HG02610 (cell line): ENCODE measurements around the gene MT1E.
"Not testable (repeated sequence)": the region's sequence is repeated elsewhere in the genome, so short reads cannot be mapped to it uniquely, and the experiment has no call there.

Source experiments
- ATAC-seq: cut with Tn5 transposase; IDR thresholded peaks from one replicate; pipeline ENCODE4 v1.9.1; 2021; ENCODE audit warnings: mild to moderate bottlenecking, moderate library complexity; ENCODE audit not compliant: unreplicated experiment

The MT1E gene

GRCh38 chr16:56643080-56643778, 17.6 kb downstream of the MT1E start:
- peak; percentile 61 for ATAC-seq

DNA sequence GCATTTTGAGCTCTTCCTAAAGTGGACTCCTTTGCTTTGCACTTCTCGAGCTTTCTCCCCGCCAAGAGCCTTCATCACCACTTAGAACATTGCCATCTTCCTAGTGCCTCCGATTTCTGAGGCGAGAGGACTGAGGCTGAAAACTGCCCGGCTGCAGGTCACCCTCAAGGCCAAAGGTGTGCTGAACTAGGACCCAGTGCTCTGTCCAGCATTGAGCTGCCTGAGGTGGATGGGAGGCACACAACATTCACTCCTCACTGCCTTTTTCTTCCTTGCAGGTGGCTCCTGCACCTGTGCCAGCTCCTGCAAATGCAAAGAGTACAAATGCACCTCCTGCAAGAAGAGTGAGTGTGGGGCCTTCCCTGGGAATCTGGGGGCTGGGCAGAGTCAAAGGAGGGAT, 18.3 kb downstream of the MT1E start:
- ATAC-seq = no peak

DNA sequence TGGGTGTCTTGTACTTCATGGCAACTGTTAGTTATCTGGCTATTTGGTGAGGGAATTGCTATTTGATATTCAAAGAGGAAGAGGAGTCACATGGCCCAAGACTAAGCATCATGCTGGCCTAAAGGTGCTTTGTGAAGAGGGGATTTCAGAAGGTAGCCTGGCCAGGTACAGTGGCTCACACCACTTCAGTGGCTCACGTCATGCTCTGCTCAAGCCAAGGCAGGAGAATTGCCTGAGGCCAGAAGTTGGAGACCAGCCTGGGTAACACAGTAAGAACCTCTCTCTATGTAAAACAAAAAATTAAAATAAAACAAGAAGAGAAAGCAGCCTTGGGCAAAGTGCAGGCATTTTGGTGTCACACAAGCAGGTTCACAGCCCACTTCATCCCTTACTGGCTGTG, 19.7 kb downstream of the MT1E start:
- ATAC-seq = no peak

GRCh38 chr16:56645838-56646237, 20.3 kb downstream of the MT1E start:
- no peak for ATAC-seq

DNA sequence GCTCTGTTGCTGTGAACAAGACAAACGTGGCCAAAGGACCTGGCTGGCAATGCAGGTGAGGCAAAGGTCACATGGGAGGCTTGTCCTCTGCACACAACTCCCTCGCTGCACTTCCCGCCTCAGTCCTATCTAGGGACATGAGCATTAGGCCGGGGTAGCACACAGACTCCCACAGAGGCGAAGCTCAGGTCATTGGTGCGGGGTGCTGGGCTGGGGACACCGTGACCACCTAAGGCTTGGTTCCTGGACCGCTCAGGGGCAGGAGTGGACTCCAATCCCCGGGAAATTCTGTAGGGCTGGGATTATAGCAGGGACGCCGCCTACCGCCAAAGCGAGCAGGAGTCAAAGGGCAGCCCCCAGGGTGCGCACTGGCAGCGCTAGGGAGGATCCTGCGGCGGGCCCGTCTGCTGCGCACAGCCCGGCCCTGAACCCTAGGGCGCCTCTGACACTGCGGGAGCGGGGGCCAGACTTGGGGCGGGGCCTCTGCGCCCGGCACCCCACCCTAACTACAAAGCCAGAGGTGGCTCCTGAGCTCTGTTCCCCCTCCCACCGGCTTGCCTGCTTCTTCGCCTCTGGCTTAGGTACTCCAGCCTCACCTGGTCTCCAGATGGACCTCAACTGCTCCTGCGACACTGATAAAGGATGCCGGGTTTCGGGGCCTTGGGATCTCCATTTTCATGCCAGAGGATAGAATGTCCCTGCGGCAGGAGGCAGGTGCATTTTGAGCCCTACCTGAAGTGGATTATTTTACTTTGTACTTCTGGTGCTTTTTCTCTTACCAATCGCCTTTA, 22.3 kb downstream of the MT1E start:
- no peak for ATAC-seq

DNA sequence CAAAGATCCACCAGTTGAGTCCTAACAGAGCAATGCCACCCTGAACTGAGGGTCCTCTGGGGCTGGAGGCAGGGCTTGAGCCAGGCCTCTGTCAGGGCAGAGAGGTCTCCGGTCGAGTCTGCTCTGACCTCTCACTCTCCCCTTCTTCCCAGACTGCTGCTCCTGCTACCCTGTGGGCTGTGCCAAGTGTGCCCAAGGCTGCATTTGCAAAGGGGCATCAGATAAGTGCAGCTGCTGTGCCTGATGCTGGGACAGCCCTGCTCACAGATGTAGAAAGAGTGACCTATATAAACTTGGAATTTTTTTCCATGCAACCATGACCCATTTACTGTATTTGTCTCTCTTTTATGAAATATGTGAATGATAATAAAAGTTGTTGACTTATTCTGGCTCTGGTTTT, 23.7 kb downstream of the MT1E start:
- no peak for ATAC-seq

DNA sequence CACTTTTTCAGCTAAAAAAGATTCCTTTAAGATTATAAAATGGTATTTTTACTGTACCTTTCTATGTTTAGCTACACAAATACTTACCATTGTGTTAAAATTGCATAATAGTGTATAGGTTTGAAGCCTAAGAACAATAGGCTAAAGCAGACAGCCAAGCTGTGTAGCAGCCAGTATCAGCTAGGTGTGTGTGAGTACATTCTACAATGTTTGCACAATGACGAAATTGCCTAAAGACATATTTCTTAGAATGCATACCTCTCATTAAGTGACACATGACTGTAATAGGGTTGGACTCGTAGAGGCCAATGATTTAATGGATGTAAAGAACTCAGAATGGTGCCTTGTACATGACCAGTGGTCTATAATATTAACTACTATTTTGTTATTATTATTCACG, 24.2 kb downstream of the MT1E start:
- no peak for ATAC-seq

DNA sequence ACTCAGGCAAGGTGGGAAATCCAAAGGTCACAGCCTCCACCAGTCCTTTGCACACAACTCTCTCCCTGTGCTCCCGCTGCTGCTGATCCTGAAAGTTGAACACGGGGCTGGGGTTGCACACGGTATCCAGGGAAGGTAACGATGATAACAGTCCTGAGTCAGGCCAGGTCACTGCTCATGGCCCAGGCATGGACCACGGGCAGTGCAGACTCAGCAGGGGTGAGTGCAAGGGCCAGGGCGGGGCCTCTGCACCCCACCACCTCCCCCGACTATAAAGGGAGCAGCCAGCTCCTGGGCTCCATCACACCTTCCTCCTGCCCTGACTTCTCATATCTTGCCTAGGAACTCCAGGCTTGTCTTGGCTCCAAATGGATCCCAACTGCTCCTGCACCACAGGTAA, 26.0 kb downstream of the MT1E start, which contains the start of gene MT1B:
Gene MT1B, plus strand, starts transcription at position 301 of the 400 bp plus-strand sequence. Its CDS starts 68 bp downstream, at position 369.
- ATAC-seq = no peak

DNA sequence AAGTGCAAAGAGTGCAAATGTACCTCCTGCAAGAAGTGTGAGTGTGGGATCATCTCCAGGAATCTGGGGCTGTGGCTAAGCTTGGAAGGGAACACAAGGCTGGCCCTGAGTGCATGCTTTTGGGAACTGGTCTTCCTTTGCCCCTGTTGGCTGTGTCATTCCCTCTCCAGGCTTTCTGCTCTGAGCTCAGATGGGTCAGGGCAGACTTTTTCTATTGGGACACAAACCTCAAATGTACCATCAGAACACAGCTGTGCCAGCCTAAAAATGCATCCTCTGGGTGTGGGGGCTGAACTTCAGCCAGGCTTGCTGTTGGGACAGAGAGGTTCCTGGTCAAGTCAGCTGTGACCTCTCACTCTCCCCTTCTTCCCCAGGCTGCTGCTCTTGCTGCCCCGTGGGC, 27.0 kb downstream of the MT1E start:
- no peak for ATAC-seq

DNA sequence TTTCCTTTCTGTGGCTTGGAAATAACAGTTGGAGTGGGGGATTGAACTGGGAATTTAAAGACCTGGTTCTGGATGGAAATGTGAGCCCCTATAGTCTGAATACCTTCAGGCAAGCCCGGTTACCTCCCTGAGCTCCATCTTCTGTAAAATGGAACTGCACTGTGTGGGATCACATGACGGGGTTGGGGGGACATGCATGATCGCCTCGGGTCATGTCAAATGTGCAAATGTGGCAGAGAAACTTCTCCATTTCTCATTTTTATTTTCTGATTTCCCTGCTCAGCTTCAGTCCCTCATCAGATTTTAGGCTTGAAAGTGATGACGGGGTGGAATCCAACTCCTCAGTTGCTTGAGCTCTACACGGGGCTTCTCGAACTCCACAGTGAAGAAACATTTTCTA, 27.6 kb downstream of the MT1E start:
- no peak for ATAC-seq

GRCh38 chr16:56657555-56658326, 32.2 kb downstream of the MT1E start, which contains the start of gene MT1F:
MT1F (plus strand) TSS chr16:56657959; CDS start chr16:56658059, 100 bp downstream.
- no peak for ATAC-seq

DNA sequence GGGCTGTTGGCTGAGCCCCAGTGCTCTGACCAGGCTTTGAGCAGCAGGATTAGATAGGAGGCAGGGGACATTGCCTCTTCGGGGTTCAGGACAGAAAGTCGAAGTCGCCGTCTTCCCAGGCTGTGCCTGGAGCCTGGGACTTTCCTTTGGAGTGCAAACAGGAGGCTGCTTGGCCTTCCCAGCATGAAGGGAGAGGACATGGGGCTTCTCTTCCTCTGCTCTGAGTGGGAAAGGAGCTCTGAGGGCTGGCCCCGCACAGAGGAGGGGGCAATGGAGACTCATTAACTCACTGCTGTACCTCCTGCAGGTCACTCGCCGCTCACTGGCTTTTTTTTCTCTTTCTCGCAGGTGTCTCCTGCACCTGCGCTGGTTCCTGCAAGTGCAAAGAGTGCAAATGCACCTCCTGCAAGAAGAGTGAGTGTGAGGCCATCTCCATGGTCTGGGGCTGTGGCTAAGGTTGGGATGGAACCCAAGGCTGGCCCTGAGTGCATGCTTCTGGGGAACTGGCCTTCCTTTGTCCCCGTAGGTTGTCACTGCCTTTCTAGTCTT, 32.8 kb downstream of the MT1E start:
- ATAC-seq = no peak

DNA sequence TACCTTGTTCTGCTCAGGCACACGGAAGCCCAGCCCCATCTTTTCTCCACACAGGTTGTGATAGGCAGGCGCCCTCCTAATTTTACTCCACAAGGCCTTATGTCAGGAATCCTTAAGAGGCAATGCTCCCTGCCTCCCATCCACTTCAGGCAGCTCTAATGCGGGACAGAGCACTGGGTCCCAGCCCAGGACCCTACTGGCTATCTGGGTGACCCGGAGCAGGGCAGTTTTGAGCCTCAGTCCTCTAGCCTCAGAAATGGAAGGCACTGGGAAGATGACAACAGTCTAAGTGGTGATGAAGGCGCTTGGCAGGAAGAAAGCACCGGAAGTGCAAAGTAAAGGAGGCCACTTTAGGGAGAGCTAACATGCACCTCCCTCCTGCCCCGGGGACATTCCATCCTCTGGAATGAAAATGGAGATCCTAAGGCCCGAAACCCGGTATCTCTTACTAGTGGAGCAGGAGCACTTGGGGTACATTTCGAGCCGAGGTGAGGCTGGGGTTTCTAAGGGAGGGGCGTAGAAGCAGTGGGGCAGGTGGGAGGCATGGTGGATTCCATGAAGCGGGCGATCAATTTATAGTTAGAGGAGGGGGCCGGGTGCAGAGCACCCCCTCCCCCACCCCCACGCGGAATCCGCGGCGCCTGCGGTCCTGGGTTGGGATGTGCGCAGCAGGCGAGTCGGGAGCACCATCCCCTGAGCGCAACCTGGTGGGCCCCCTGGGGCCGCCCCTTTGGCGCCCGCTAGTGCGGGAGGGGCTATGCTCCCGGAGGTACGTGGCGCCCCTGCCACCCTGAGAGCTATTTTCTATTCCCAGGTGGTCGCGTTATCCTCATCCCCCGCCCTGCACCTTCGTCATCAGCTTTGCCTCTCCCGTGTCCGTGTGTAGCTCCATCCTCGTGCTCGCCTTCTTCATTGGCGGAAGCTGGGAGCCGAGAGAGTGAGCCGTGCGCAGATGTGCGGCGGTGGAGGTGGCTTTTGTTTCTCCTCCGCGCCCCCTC, 37.1 kb downstream of the MT1E start:
- no peak for ATAC-seq

DNA sequence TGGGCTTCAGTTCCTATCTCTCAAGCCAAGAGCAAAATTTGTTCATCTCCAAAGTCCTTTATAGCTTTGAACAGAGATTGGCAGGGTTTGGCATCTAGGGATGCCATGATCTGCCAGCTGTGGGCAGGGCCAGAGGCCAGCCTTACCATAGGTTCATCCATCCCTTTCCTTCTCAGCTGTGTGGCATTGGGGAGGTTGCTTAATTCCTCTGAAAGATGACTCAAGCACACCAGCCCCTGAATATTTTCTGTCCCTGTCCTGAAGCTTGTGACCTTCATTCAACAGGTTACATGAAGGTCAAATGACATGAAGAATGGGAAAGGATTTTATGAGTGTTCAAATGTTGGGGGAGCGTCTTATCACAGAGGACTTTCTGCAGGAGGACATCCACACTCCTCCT, 38.9 kb downstream of the MT1E start:
- no peak for ATAC-seq

DNA sequence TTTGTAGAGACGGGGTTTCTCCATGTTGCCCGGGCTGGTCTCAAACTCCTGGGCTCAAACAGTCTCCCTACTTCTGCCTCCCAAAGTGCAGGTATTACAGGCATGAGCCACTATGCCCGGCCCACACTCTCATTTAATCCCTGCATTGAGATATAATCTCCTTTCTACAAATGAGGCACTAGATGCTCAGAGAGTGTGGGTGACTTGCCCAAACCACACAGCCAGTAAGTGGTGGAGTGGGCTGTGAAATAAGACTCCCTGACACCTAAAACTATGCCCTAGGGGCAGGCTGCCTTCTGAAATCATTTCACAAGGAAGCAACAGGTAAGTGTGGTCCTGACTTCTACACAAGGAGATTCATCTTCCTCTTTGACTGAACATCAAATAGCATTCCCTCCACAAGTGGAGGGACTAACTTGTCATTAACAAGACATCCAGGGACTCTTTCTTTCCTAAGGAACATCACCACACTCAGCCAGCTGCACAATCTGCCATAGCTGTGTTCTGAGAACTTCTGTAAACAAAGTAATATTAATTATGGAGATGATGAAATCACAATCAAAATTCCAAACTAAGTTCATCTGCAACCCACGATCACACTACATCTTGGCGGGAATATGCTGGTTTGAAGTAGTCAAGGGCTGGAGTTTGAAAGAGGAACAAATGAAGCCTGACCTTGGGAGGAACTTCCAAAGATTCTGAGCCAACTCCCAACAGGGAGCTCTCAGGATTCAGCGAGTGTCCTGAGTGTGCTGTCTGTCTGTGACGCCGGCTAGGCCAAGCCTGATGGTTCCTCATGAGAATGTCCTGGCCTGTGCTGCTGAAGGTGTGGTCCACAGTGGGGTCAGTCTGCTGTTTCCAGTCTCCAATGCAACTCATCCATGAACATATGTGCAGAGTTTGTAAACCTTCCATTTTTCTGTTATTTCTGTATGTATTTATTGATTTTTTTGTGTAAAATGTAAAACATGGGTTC, 40.0 kb downstream of the MT1E start:
- ATAC-seq = not testable (repeated sequence)

- no peak for ATAC-seq
Measured at GRCh38 chr16:56667581-56668571, 42.3 kb downstream of the MT1E start, which contains the start of gene MT1G. MT1G (minus strand) TSS chr16:56668065; CDS start chr16:56667993, 72 bp downstream.

GRCh38 chr16:56669005-56669839, 43.6 kb downstream of the MT1E start, which contains the start of gene MT1H:
MT1H (plus strand) TSS chr16:56669814; CDS start chr16:56669885, 71 bp downstream.
- ATAC-seq = no peak
